ENCODE data around the gene AFTPH. TPM values are rescaled to one million over a fixed set of nuclear protein-coding genes. Genes with fewer than 3 reads are reported as not detected.

Gene AFTPH
- total RNA-seq, 1 experiment from 2014 or later = 14.9 TPM

DNA sequence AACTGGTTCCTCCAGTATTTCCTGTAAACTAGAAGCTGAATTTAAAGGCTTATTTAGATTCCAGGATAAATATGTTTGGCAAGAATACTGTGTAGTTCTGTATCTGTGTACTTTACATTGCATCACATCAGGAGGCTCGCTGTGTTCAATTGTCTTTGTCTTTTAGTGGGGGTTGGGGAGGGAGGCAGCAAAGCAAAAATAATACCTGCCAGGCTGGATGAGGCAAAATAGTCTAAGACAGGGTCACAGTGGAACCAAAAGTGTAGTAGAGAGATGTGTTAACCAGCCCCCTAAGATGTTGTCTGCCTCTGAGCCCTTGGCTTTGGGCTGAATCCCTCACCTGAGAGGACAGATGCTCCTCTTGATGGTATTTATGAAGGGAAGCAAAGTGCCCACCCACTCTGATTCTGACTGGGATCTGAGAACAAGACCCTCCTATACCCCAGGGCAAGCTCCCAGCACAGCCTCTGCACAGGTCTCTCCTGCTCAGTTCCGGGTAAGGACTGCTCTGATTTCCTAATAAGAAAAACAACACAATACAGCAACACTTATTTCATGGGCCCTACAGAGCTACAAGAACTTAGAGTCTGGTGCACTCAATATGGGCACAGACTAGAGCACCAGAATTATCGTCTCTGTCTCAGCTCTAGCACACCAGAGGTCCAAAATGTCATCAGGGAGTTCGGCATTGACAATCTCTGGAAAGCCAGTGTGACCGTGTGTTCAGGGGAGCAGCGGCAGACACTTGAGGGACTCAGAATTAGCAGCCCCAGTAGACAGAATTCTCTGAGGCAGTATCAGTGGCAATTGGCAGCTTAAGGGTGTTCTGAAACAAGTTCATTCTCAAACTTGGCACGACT is 7.2 kb upstream of the AFTPH start:
- peaks cover 9% of the 10 kb centered on the region for H3K9me3 Mint-ChIP-seq
- H3K4me1 Mint-ChIP-seq = no peaks in the 10 kb centered on the region; the same call in 1 of the 2 replicates
- CTCF ChIA-PET = interaction anchor here (0.6 to 3.6 kb wide), 2 partner anchors 29 to 186 kb away, joined by 3 to 19 read pairs; no protein-coding TSS in a partner anchor
- peak; percentile 92 for TF ChIP-seq GABPB1 (CRISPR knock-in tag; IDR thresholded peaks at IDR 0.05)
- TF ChIP-seq, protein P1, sequence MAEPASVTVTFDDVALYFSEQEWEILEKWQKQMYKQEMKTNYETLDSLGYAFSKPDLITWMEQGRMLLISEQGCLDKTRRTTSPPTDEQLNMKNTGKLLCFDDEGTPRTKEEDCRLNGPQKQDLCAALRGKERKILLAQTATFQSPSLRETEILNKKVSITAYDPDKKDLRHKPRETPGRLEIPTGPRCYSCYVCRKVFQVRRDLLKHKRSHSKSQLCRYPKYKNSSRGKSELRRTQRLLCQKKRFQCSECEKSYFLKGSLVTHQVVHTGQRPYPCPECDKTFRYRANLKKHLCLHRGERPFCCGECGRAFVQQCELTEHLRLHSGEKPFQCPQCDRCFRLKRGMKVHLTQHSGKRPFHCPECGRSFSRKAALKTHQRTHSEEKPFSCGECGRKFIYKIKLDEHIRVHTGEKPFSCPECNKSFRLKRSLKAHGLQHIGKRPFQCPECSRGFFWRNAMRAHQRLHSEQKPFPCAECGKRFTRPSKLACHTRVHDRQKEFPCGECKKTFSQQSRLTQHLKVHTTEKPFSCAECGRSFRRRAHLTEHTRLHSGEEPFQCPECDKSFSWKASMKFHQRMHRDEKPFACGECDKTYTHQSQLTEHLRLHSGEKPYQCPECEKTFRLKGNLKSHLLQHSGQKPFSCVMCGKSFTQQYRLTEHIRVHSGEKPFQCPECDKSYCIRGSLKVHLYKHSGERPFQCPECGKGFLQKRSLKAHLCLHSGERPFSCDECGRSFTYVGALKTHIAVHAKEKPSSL (CRISPR knock-in tag; conservative IDR thresholded peaks at IDR 0.05) = no peak
- H3K4me3 Mint-ChIP-seq = no peak overlapping the region
- peaks cover 7% of the 10 kb centered on the region for H3K36me3 Mint-ChIP-seq
- H3K27me3 Mint-ChIP-seq (ENCODE audit: low read depth) = no peaks in the 10 kb centered on the region; the same call in 1 of the 2 replicates
- ATAC-seq (no peak), DNase-seq (ENCODE audit: low spot score) (no peak)
- POLR2A ChIA-PET = no interaction called here
- no peak overlapping the region for H3K27ac Mint-ChIP-seq

DNA sequence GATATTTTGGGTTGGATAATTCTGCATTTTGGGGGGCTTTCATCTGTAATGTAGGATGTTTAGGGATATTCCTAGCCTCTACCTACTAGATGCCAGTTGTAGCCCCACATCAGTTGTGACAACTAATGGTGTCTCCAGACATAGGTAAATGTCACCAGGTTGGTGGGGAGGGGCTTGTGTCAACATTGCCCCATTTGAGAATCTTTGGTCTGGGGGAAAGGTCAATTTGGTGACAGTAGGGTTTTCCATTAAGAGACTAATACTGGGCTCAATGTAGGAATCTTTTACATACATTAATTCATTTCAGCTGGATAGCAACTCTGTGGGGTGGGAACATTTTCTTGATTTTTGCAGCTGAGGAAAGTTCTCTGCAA is 6.6 kb upstream of the AFTPH start:
- Mint-ChIP-seq H3K36me3 (peaks cover 7% of the 10 kb centered on the region), H3K4me3 (no peak overlapping the region), H3K4me1 (no peaks in the 10 kb centered on the region; the same call in 1 of the 2 replicates), H3K9me3 (peaks cover 9% of the 10 kb centered on the region), H3K27me3 (ENCODE audit: low read depth) (no peaks in the 10 kb centered on the region; the same call in 1 of the 2 replicates), H3K27ac (no peak overlapping the region)
- ATAC-seq = no peak
- DNase-seq (ENCODE audit: low spot score) = no peak
- CTCF ChIA-PET = no interaction called here
- POLR2A ChIA-PET = no interaction called here
- no peak for TF ChIP-seq ESRRA (CRISPR knock-in tag; IDR thresholded peaks at IDR 0.05; ENCODE audit: borderline replicate concordance)
- TF ChIP-seq, protein P2, sequence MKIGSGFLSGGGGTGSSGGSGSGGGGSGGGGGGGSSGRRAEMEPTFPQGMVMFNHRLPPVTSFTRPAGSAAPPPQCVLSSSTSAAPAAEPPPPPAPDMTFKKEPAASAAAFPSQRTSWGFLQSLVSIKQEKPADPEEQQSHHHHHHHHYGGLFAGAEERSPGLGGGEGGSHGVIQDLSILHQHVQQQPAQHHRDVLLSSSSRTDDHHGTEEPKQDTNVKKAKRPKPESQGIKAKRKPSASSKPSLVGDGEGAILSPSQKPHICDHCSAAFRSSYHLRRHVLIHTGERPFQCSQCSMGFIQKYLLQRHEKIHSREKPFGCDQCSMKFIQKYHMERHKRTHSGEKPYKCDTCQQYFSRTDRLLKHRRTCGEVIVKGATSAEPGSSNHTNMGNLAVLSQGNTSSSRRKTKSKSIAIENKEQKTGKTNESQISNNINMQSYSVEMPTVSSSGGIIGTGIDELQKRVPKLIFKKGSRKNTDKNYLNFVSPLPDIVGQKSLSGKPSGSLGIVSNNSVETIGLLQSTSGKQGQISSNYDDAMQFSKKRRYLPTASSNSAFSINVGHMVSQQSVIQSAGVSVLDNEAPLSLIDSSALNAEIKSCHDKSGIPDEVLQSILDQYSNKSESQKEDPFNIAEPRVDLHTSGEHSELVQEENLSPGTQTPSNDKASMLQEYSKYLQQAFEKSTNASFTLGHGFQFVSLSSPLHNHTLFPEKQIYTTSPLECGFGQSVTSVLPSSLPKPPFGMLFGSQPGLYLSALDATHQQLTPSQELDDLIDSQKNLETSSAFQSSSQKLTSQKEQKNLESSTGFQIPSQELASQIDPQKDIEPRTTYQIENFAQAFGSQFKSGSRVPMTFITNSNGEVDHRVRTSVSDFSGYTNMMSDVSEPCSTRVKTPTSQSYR (CRISPR knock-in tag; IDR thresholded peaks at IDR 0.05) = no peak
- no peak for TF ChIP-seq FOXK1 (CRISPR knock-in tag; IDR thresholded peaks at IDR 0.05)
- no peak for TF ChIP-seq EMX1 (CRISPR knock-in tag; IDR thresholded peaks at IDR 0.05)
- TF ChIP-seq NFYB (CRISPR knock-in tag; conservative IDR thresholded peaks at IDR 0.05; ENCODE audit: low read depth) = no peak
- no peak for TF ChIP-seq NFATC4 (CRISPR knock-in tag; IDR thresholded peaks at IDR 0.05)
- TF ChIP-seq FOXJ3 (CRISPR knock-in tag; IDR thresholded peaks at IDR 0.05; ENCODE audit: borderline replicate concordance) = no peak
- no peak for TF ChIP-seq ZBTB21 (CRISPR knock-in tag; IDR thresholded peaks at IDR 0.05; ENCODE audit: borderline replicate concordance)

DNA sequence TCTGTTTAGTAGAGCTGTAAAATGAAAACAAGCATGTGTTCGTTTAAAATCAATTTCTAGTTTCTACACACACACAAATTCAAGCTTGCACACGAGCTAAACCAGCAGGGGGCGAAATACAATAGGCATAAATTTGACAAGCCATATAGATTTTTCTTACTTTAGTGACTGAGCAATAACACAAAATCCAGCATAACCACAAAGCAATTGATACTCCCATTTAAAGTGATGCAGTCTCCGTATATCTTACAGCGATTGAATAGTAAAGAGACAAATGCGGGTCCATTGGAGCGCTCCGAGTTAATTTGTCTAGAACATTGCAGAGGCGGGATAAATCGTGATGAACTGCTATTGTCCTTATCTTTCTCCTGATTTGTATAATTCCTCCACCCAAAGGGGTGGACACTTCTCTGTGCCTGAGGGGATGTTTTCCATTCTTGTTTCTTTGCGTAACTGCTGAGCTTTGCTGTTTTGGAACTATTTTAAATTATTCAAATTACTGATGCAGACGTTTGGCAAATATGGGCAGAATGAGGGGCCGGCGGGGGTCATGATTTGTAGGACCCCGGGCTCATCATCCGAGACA is 1.2 kb upstream of the AFTPH start:
- TF ChIP-seq, protein P3, sequence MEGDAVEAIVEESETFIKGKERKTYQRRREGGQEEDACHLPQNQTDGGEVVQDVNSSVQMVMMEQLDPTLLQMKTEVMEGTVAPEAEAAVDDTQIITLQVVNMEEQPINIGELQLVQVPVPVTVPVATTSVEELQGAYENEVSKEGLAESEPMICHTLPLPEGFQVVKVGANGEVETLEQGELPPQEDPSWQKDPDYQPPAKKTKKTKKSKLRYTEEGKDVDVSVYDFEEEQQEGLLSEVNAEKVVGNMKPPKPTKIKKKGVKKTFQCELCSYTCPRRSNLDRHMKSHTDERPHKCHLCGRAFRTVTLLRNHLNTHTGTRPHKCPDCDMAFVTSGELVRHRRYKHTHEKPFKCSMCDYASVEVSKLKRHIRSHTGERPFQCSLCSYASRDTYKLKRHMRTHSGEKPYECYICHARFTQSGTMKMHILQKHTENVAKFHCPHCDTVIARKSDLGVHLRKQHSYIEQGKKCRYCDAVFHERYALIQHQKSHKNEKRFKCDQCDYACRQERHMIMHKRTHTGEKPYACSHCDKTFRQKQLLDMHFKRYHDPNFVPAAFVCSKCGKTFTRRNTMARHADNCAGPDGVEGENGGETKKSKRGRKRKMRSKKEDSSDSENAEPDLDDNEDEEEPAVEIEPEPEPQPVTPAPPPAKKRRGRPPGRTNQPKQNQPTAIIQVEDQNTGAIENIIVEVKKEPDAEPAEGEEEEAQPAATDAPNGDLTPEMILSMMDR (IDR thresholded peaks at IDR 0.05) = peak; percentile 34; the same call in 1 of the 2 replicates
- TF ChIP-seq ETV6 (CRISPR knock-in tag; IDR thresholded peaks at IDR 0.05) = 0 out of 2 replicates have a peak, but pooled peaks have one; percentile 21
- TF ChIP-seq, protein P4, sequence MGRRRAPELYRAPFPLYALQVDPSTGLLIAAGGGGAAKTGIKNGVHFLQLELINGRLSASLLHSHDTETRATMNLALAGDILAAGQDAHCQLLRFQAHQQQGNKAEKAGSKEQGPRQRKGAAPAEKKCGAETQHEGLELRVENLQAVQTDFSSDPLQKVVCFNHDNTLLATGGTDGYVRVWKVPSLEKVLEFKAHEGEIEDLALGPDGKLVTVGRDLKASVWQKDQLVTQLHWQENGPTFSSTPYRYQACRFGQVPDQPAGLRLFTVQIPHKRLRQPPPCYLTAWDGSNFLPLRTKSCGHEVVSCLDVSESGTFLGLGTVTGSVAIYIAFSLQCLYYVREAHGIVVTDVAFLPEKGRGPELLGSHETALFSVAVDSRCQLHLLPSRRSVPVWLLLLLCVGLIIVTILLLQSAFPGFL (CRISPR knock-in tag; IDR thresholded peaks at IDR 0.05; ENCODE audit: borderline replicate concordance) = no peak
- TF ChIP-seq NR3C1 (CRISPR knock-in tag; conservative IDR thresholded peaks at IDR 0.05; ENCODE audit: low read depth) = no peak
- DNase-seq (ENCODE audit: low spot score) (no peak), ATAC-seq (no peak)
- no peaks in the 10 kb centered on the region for H3K9me3 Mint-ChIP-seq
- POLR2A ChIA-PET = interaction anchor here (1.1 to 1.4 kb wide), 2 partner anchors 17 to 52 kb away, joined by 3 to 4 read pairs; no protein-coding TSS in a partner anchor
- no peaks in the 10 kb centered on the region for H3K36me3 Mint-ChIP-seq
- H3K4me3 Mint-ChIP-seq = peak overlapping the region; percentile 100
- peaks cover 18% of the 10 kb centered on the region for H3K4me1 Mint-ChIP-seq
- CTCF ChIA-PET = interaction anchor here (0.6 to 3.5 kb wide), 25 partner anchors 8 to 507 kb away, joined by 3 to 28 read pairs (median 4); partner anchors contain the start of gene LGALSL
- H3K27ac Mint-ChIP-seq = no peak overlapping the region
- no peaks in the 10 kb centered on the region for H3K27me3 Mint-ChIP-seq (ENCODE audit: low read depth)
